Astrocyte of the spinal cord (primary cell): ENCODE data around the gene B3GLCT.

Experiments
- DNase-seq: peaks from one replicate; pipeline ENCODE4 v3.0.0; 2011; ENCODE audit warnings: low read depth, low spot score
- H3K4me3 ChIP-seq: 2 replicates; pipeline ENCODE4 v1.5.1; 2011; ENCODE audit warnings: low read depth, mild to moderate bottlenecking, low read length, moderate library complexity
- CTCF ChIP-seq: IDR thresholded peaks from 2 replicates; pipeline ENCODE4 v1.5.1; 2012; ENCODE audit warnings: low read depth, mild to moderate bottlenecking, low read length, inconsistent platforms
- in situ Hi-C: cut with HindIII; loops from 2 replicates; pipeline ENCODE4 v1.10.0; 2017; ENCODE audit warnings: low sequenced_read_pairs

The B3GLCT gene

GRCh38 chr13:31355001-31355400 lies 155.2 kb downstream of the B3GLCT start:
- no peak for DNase-seq
- in situ Hi-C loops = no loop called here
- no peak for TF ChIP-seq CTCF
- no peak overlapping the region for H3K4me3 ChIP-seq

- no peak for TF ChIP-seq CTCF
- no peak overlapping the region for H3K4me3 ChIP-seq
- DNase-seq = no peak
- in situ Hi-C loops = no loop called here
Observed at GRCh38 chr13:31356991-31357390, 157.2 kb downstream of the B3GLCT start.

- DNase-seq = no peak
- no peak overlapping the region for H3K4me3 ChIP-seq
- no peak for TF ChIP-seq CTCF
- in situ Hi-C loops = no loop called here
Observed at GRCh38 chr13:31357581-31357980, 157.8 kb downstream of the B3GLCT start.

- no peak overlapping the region for H3K4me3 ChIP-seq
- no peak for DNase-seq
- in situ Hi-C loops = no loop called here
- TF ChIP-seq CTCF = no peak
Observed at GRCh38 chr13:31361673-31362072, 161.9 kb downstream of the B3GLCT start.

- no peak for DNase-seq
- no peak for TF ChIP-seq CTCF
- no peak overlapping the region for H3K4me3 ChIP-seq
- in situ Hi-C loops = no loop called here
Observed at GRCh38 chr13:31365630-31366029, 165.9 kb downstream of the B3GLCT start.

GRCh38 chr13:31367410-31367809 lies 167.6 kb downstream of the B3GLCT start:
- no peak overlapping the region for H3K4me3 ChIP-seq
- no peak for DNase-seq
- in situ Hi-C loops = no loop called here
- no peak for TF ChIP-seq CTCF

- DNase-seq = no peak
- in situ Hi-C loops = no loop called here
- H3K4me3 ChIP-seq = no peak overlapping the region
- TF ChIP-seq CTCF = no peak
Observed at GRCh38 chr13:31369213-31369612, 169.4 kb downstream of the B3GLCT start.
